OCI-LY1 (cell line): ENCODE results near the gene CMIP.
"Not testable (repeated sequence)": the region's sequence is repeated elsewhere in the genome, so short reads cannot be mapped to it uniquely, and the experiment has no call there.

Experiments
- H2AFZ ChIP-seq: fragments of 200-600 bp; sonication (generic), shearing (Covaris generic); 2 replicates; pipeline ENCODE4 v1.6.0; 2014; ENCODE audit warnings: antibody characterized with exemption, mild to moderate bottlenecking, low read length
- H3F3A ChIP-seq: fragments of 200-600 bp; sonication (generic), shearing (Covaris generic); 2 replicates; pipeline ENCODE4 v1.6.0; 2014; ENCODE audit warnings: mild to moderate bottlenecking, antibody characterized with exemption, low read length, moderate library complexity; ENCODE audit not compliant: insufficient read depth
- H3K27ac ChIP-seq: fragments of 200-600 bp; sonication (generic); 2 replicates; pipeline ENCODE4 v1.5.1; 2014; ENCODE audit warnings: low read length, mixed run types, mild to moderate bottlenecking, low read depth; ENCODE audit not compliant: poor library complexity, severe bottlenecking
- H3K27me3 ChIP-seq: fragments of 200-600 bp; sonication (generic); 2 replicates; pipeline ENCODE4 v1.6.0; 2014; ENCODE audit warnings: antibody characterized with exemption, mild to moderate bottlenecking, low read length, moderate library complexity; ENCODE audit not compliant: insufficient read depth
- H3K36me3 ChIP-seq: fragments of 200-600 bp; sonication (generic); 2 replicates; pipeline ENCODE4 v1.6.1; 2014; ENCODE audit warnings: mild to moderate bottlenecking, antibody characterized with exemption, low read length, moderate library complexity, mixed read lengths; ENCODE audit not compliant: insufficient read depth
- H3K4me1 ChIP-seq: fragments of 200-600 bp; sonication (generic); 2 replicates; pipeline ENCODE4 v1.5.1; 2014; ENCODE audit warnings: mild to moderate bottlenecking, low read length, moderate library complexity; ENCODE audit not compliant: insufficient read depth, severe bottlenecking
- H3K4me2 ChIP-seq: fragments of 200-600 bp; sonication (generic), shearing (Covaris generic); 2 replicates; pipeline ENCODE4 v1.6.1; 2014; ENCODE audit warnings: low read length
- H3K4me3 ChIP-seq: fragments of 200-600 bp; sonication (generic); 2 replicates; pipeline ENCODE4 v1.5.1; 2014; ENCODE audit warnings: low read length, low read depth, mild to moderate bottlenecking, mixed read lengths; ENCODE audit not compliant: poor library complexity, severe bottlenecking
- H3K79me2 ChIP-seq: fragments of 200-600 bp; shearing (Covaris generic); 2 replicates; pipeline ENCODE4 v1.6.1; 2016; ENCODE audit warnings: mixed run types, low read length, mixed read lengths; ENCODE audit not compliant: insufficient read depth
- H3K9ac ChIP-seq: fragments of 200-600 bp; sonication (generic), shearing (Covaris generic); 2 replicates; pipeline ENCODE4 v1.6.1; 2014; ENCODE audit warnings: mild to moderate bottlenecking, low read length, mixed read lengths
- H3K9me2 ChIP-seq: fragments of 200-600 bp; sonication (generic), shearing (Covaris generic); 2 replicates; pipeline ENCODE4 v1.6.1; 2014; ENCODE audit warnings: low read depth, mild to moderate bottlenecking, low read length, mixed read lengths
- H3K9me3 ChIP-seq: fragments of 200-600 bp; shearing (Covaris generic); 2 replicates; pipeline ENCODE4 v1.6.1; 2014; ENCODE audit warnings: low read length, mixed read lengths
- H4K20me1 ChIP-seq: fragments of 200-600 bp; sonication (generic), shearing (Covaris generic); 2 replicates; pipeline ENCODE4 v1.6.0; 2016; ENCODE audit warnings: mild to moderate bottlenecking, low read length; ENCODE audit not compliant: insufficient read depth
- EZH2 ChIP-seq: fragments of 200-600 bp; sonication (generic), shearing (Covaris generic); IDR thresholded peaks from 2 replicates; pipeline ENCODE4 v1.8.0; 2017; ENCODE audit warnings: borderline replicate concordance, mixed run types, mild to moderate bottlenecking, antibody characterized with exemption, low read length, moderate library complexity, mixed read lengths
- TF ChIP-seq, protein P1 (sequence below): fragments of 200-600 bp; sonication (generic), shearing (Covaris generic); IDR thresholded peaks from 2 replicates; pipeline ENCODE4 v1.5.1; 2017; ENCODE audit warnings: mild to moderate bottlenecking, antibody characterized with exemption, low read length, moderate library complexity, mixed read lengths

The CMIP gene

GRCh38 chr16:81575834-81576233 is 131.2 kb downstream of the CMIP start:
- H3K4me1 ChIP-seq = no peaks in the 10 kb centered on the region
- H2AFZ ChIP-seq = no peak overlapping the region
- no peaks in the 10 kb centered on the region for H3K27me3 ChIP-seq
- no peaks in the 10 kb centered on the region for H4K20me1 ChIP-seq
- H3K9ac ChIP-seq = no peak overlapping the region
- TF ChIP-seq, protein P1, sequence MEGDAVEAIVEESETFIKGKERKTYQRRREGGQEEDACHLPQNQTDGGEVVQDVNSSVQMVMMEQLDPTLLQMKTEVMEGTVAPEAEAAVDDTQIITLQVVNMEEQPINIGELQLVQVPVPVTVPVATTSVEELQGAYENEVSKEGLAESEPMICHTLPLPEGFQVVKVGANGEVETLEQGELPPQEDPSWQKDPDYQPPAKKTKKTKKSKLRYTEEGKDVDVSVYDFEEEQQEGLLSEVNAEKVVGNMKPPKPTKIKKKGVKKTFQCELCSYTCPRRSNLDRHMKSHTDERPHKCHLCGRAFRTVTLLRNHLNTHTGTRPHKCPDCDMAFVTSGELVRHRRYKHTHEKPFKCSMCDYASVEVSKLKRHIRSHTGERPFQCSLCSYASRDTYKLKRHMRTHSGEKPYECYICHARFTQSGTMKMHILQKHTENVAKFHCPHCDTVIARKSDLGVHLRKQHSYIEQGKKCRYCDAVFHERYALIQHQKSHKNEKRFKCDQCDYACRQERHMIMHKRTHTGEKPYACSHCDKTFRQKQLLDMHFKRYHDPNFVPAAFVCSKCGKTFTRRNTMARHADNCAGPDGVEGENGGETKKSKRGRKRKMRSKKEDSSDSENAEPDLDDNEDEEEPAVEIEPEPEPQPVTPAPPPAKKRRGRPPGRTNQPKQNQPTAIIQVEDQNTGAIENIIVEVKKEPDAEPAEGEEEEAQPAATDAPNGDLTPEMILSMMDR = no peak
- no peak for TF ChIP-seq EZH2
- H3K4me3 ChIP-seq = no peak overlapping the region
- no peaks in the 10 kb centered on the region for H3K9me3 ChIP-seq
- H3F3A ChIP-seq = no peaks in the 10 kb centered on the region
- H3K79me2 ChIP-seq = no peaks in the 10 kb centered on the region; the same call in 1 of the 2 replicates
- H3K27ac ChIP-seq = no peak overlapping the region
- no peaks in the 10 kb centered on the region for H3K9me2 ChIP-seq
- H3K4me2 ChIP-seq = no peak overlapping the region
- H3K36me3 ChIP-seq = peaks cover 5% of the 10 kb centered on the region; the same call in 1 of the 2 replicates

GRCh38 chr16:81576696-81577095 is 132.1 kb downstream of the CMIP start:
- Histone ChIP-seq H4K20me1 (no peaks in the 10 kb centered on the region), H3K4me3 (no peak overlapping the region), H2AFZ (no peak overlapping the region), H3K9me2 (no peaks in the 10 kb centered on the region), H3K4me1 (no peaks in the 10 kb centered on the region), H3K36me3 (peaks cover 5% of the 10 kb centered on the region; the same call in 1 of the 2 replicates), H3K4me2 (no peak overlapping the region), H3K9ac (no peak overlapping the region), H3F3A (no peaks in the 10 kb centered on the region), H3K79me2 (no peaks in the 10 kb centered on the region; the same call in 1 of the 2 replicates), H3K27me3 (no peaks in the 10 kb centered on the region), H3K27ac (no peak overlapping the region), H3K9me3 (no peaks in the 10 kb centered on the region)
- TF ChIP-seq EZH2 = no peak
- TF ChIP-seq, protein P1 = no peak

GRCh38 chr16:81577272-81577671 is 132.7 kb downstream of the CMIP start:
- H3K36me3 ChIP-seq, H3K4me2 ChIP-seq, H3K9me2 ChIP-seq, H3K9ac ChIP-seq, H2AFZ ChIP-seq, H3K4me3 ChIP-seq, H4K20me1 ChIP-seq, H3K79me2 ChIP-seq, H3K9me3 ChIP-seq, H3K27me3 ChIP-seq, H3K27ac ChIP-seq, H3K4me1 ChIP-seq, H3F3A ChIP-seq: not testable (repeated sequence)

DNA sequence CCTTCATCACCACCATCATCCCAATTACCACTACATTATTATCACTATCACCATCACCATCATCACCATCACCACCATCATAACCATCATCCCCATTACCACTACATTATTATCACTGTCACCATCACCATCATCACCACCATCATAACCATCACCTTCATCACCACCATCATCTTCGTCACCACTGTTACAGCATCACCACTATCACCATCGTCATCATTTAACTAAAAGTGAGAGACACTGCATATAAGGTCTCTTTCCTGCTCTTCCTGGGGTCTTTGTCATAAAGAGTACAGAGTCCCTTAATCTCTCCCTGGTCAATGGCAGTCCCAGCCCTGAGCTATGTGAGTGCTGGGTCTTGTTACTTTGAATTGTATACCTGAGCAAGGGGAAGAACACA is 133.5 kb downstream of the CMIP start:
- Histone ChIP-seq H3K79me2 (no peaks in the 10 kb centered on the region; the same call in 1 of the 2 replicates), H3K9me3 (no peaks in the 10 kb centered on the region), H3K4me3 (no peak overlapping the region), H3K4me2 (no peak overlapping the region), H3K9ac (no peak overlapping the region), H3F3A (no peaks in the 10 kb centered on the region), H2AFZ (no peak overlapping the region), H3K9me2 (no peaks in the 10 kb centered on the region), H3K4me1 (no peaks in the 10 kb centered on the region), H3K36me3 (peaks cover 5% of the 10 kb centered on the region; the same call in 1 of the 2 replicates), H3K27ac (no peak overlapping the region), H4K20me1 (no peaks in the 10 kb centered on the region), H3K27me3 (no peaks in the 10 kb centered on the region)
- TF ChIP-seq EZH2 = no peak
- TF ChIP-seq, protein P1 = no peak
